Activated CD8-positive, alpha-beta memory T cell treated with anti-CD3 and anti-CD28 coated beads for 4 hours (primary cell): ENCODE results near the gene PGLYRP4.
"Not testable (repeated sequence)": the region's sequence is repeated elsewhere in the genome, so short reads cannot be mapped to it uniquely, and the experiment has no call there.

Source experiments
- DNase-seq, 2 donors: peaks; one replicate each; pipeline ENCODE4 v3.0.0-alpha.2; 2020; ENCODE audit warnings: low read depth in 2 of 2

Gene PGLYRP4

DNA sequence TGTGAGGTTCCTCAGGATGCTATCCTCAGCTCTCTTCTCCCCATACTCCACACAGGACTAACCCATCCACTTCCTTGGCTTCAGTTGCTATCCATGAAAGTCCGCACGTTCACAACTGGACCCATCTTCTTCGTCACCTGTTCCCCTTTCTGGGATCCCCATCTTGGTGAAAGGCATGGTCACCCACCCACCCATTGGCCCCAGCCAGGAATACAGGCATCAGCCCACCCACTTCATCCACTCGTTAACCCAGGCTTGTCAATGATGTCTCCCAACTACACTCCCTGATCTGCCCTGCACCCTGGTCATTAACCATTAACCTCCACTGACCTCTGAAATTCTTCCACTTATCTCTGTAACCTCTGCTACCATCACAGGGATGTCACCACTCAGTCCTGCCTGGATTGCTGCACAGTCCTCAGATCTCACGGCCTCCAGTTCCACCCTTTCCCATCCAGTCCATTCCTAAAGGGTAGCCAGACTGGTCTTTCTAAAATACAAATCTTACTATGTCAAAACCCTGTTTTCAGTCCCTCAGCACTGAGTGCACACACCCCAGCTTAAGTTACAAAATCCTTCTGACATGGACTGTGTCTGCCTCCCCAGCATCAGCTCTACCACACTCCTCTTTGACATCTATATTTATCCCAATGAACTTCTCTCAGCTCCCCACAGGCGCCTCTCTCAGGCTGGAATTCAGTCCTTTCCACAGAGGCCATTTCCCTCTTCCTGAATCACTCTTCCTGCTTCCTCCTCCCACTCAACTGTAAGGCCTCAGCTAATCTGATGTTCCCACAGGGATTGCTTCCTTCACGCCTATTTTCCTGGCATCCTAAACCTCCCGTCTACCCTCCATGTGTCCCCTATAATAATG, 10.4 kb downstream of the PGLYRP4 start:
- DNase-seq: no peak

- DNase-seq: no peak
Measured at GRCh38 chr1:153336650-153337049, 12.0 kb downstream of the PGLYRP4 start.

DNA sequence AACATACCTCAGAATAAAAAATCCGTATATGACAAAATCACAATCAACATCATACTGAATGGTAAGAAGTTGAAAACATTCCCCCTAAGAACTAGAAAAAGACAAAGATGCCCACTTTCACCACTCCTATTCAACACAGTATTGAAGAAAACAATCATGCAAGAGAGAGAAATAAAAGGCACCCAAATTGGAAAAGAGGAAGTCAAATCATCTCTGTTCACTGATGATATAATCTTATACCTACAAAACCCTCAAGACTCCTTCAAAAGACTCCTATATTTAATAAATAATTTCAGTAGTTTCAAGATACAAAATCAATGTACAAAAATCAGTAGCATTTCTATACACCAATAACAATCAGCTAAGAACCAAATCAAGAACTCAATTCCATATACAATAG, 14.7 kb downstream of the PGLYRP4 start:
- no peak for DNase-seq

GRCh38 chr1:153324912-153325311, 23.7 kb downstream of the PGLYRP4 start:
- DNase-seq: no peak

DNA sequence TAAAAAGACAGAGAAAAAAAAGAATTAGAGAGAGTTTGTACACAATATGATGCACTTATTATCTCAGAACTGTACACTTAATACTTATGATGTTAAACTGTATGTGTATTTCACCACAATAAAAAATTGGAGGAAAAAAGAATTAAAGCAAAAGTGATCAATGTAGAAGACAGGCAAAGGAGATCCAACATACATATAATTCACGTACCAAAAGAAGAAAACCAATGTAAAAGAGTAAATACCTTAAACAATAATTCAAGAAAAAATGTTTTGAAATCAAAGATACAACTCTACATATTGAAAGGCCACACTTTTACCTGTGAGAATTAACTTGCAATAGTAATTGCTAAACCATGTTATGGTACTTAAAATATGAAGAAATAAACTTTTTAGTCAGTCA, 26.1 kb downstream of the PGLYRP4 start:
- no peak for DNase-seq

DNA sequence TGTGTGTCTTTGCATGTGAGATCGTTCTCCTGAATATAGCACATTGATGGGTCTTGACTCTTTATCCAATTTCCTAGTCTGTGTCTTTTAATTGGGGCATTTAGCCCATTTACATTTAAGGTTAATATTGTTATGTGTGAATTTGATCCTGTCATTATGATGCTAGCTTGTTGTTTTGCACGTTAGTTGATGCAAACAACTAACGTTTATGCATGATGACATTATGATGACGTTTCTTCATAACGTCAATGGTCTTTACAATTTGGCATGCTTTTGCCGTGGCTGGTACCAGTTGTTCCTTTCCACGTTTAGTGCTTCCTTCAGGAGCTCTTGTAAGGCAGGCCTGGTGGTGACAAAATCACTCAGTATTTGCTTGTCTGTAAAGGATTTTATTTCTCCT, 30.5 kb downstream of the PGLYRP4 start:
- DNase-seq: not testable (repeated sequence)

DNA sequence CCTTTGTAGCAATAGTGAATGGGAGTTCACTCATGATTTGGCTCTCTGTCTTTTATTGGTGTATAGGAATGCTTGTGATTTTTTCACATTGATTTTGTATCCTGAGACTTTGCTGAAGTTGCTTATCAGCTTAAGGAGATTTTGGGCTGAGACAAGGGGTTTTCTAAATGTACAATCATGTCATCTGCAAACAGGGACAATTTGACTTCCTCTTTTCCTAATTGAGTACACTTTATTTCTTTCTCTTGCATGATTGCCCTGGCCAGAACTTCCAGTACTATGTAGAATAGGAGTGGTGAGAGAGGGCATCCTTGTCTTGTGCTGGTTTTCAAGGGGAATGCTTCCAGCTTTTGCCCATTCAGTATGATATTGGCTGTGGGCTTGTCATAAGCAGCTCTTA, 32.6 kb downstream of the PGLYRP4 start:
- DNase-seq: not testable (repeated sequence)

- not testable (repeated sequence) for DNase-seq
Measured at GRCh38 chr1:153314388-153314787, 34.3 kb downstream of the PGLYRP4 start.

DNA sequence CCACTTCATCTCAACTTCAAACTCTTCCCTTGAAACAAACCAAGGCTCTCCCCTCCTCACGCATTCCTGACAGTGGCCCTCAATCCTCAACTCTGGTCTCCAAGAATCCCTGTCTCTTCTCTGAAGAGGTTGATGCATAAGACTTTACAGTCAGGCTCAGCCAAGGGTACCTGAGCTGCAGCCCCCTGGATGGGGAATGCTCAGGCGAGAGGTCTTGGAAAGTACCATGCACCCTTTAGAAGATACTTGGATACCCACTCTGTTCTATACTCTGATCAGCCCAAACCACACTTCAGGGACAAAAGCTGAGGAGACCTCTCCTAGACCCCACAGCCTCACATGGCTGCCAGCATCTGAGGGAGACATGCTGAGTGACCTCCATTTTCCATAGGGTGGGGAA, 35.4 kb downstream of the PGLYRP4 start:
- no peak for DNase-seq

DNA sequence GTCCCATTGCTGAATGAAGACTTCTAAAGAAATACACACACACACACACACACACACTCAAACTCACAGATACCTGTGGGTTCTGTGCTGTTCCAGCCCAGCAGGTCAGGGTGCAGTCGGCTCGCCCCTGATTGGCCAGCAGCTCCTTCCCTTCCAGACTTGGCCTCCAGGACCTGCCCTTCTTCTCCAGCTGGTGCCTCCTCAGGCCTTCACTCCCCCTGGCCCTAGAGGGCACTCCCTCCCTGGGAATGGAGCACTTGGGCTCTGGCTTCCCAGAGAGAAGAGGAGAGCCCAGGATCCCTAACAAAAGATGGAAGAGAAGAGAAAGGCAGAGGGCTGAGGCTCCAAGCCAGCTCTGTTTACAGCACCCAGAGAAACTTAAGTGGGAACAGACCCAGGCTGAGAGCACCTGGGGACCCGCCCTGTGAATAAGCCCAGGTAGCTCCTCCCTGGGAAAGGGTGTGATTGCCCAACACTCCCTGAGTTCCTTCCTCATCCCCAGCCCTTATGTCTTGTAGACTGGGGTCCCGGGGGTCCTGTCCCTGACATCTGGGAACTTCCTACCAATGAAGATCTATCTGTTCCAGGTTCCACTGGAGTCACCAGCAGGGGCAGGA, 36.0 kb downstream of the PGLYRP4 start, which contains the start of gene PGLYRP3:
Gene PGLYRP3, minus strand, starts transcription at position 383 of the 617 bp plus-strand sequence. CDS start 2,287 bp downstream, outside the sequence.
- DNase-seq: no peak

- DNase-seq: no peak
Measured at GRCh38 chr1:153310526-153310925, 38.1 kb downstream of the PGLYRP4 start.

DNA sequence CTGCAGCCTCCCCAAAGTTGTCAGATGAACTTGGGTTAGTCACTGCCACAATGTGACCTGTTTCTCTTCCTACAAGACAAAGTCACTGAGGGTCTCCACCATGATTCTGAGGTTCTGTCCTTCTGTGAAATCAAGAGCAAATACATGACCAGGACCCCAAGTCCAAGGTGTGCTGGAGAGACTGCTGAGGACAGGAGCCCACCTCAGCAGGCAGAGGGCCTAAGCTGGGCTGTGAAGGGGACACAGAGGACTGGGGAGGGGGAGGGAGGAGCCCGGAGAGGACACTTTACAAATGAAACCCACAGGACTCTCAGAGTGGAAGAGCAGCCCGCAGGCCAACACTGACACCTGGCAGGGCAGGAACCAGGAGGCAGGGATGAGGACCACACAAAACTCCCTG, 39.2 kb downstream of the PGLYRP4 start:
- DNase-seq: no peak

DNA sequence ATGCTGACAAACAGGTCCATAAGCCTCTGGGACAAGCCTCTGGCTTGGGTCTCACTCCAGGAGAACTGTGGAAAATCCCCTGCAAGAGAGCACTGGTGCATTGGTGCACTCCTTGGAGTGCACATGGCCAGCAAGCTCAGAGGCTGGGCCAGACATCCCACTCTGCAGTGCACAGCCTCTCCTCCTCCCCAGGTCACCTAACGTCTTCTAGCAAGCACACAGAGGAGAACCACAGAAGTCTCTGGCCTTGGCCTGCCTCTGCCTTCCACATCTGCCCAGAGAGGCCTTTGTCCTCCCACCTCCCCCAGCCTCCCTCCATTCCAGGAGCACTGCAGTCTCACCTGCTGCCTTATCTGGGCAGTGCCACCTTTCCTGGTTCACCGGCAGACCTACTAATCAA, 40.1 kb downstream of the PGLYRP4 start:
- no peak for DNase-seq

DNA sequence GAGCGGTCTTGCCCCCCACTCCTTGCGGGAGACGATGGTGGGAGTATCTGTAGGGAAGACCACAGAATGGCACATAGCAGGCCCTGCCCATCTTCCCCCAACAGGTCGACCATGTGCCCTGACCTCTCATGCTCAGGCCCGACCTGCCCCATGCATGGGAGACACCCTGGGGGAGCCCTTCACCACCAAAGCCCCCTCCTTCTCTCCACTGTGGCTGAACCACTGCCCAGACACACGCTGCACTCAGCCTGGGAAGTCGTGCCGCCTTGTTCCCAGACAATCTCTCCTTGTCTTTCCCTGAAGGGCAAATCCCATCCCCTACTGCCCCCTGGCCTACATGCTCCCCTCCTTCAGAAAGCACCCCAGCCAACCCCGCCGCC, 41.4 kb downstream of the PGLYRP4 start:
- no peak for DNase-seq

GRCh38 chr1:153306303-153307220, 42.1 kb downstream of the PGLYRP4 start:
- no peak for DNase-seq

DNA sequence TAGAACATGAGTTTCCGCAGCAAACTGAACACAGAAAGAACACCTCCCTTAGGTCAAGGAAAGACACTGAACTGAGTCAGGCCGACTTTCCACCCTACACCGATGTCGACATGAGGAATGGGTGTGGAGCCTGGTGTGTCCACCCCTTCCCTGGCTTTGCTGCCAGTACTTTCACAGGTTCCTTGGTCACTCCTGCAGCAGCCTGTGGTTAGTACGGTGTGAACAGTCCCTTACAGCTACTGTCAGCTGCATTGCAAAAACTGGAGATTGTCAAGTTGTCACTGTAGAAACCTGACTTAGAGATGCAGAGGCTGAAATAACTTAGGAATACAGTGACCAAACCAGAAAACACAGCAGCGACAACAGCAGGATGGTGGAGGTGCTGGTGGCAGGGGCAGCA, 43.0 kb downstream of the PGLYRP4 start:
- DNase-seq: no peak

DNA sequence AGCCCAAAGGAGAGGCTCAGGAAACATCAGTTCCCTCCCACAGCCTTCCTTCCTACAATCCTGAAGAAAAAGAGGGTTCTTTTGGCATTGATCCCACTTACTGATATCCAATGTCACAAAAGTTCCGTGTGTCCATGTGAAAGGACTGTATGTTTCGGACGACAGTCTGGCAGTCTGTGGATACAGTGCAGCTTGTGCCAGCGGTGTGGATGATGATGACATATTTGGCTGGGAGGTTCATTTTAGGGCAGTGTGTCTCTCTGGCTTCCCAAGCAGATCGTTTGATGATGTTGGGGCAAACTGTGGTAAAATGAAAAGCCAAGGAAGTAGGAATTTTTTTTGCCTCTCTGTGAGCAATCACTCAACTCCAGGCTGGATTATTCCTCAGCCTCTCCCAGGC, 46.3 kb downstream of the PGLYRP4 start:
- DNase-seq: no peak

DNA sequence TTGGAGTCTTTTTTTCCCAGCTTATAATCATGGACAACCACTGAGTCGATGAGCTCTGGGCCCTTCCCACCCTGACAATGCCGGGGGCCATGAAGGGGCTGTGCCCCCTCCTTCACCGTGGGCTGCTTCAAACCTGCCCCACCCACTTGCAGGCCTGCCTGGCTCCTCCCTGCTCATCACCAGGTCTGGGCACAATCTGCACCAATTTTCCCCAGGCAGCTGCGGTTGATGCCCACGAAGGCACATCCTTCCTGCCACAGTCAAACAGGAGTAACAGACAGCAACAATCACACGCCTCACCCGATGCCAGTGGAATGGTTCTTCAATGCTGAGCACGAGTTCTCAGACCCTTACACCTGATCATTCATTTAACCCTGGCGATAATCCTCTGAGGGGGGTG, 54.8 kb downstream of the PGLYRP4 start:
- DNase-seq: no peak

- DNase-seq: no peak
Measured at GRCh38 chr1:153293480-153293775, 55.2 kb downstream of the PGLYRP4 start.

DNA sequence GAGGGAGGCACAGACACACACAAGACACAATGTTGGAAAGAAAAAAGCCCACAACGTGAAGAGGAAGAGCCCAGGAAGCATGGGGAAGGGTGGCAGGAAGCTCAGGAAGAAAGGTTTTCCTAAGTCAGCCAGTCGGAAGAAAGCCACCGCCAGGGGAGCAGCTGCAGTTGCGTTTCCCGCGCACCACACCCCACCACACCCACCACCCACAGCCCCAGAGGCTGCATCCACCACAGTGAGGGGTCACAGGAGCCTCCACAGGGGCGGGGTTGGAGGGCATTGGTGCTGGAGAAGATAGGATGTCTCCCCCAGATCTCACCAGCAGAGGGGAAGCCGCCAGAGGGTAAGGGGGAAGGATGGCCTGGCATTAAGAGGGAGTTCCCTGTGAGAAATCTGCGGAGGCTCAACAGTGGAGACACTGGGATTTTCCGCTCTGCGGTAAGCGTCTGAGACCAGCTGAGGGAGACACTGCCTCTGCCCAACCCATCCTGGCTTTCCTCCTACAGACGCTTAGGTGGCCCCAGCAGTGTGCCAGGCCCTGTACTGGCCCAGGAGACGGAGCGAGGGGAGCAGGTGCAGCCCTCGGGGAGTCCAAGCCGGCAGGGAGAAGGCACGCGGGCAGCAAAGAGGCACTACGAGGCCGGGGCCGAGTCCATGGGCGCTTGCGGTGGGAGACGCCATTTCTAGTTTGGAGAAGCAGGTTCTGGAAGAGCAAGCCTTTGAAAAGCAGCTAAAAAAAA, 55.7 kb downstream of the PGLYRP4 start:
- no peak for DNase-seq

DNA sequence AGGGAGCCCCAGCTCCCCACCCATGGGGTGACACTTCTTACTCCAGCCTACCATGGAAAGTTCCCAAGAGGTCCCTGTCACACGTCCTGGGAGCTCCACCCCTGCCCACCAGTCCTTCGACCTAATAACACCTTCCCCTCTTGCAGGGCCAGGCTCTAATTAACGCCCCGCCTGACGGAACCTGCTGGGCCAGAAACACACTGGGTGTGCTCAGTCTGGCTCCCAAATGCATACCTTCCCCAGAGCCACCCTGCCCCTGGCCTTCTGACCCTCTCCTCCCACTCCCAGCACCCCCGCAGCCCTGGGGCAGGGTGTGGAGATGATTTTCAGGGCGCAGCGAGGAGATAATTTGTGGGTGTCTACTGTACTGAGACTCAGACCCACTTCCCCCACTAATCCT, 56.5 kb downstream of the PGLYRP4 start:
- DNase-seq: no peak

DNA sequence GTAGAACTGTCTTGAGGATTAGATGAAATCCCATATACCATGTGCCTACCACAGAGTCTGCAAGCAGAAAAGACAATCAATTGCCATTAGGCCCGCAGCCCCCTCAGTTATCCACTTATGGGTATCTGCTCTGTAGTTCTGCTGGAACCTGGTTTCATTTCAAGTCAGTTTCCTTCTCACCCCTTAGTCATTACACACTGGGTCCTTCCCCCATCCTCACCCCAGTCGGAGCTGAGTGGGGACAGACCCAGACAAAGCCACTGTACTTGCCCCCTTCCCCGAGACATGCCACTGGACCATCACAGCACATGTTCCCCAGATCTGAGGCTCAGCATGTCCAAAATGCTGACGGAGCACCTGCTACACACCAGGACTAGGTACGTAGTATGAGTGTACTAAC, 57.1 kb downstream of the PGLYRP4 start:
- DNase-seq: no peak
